Activated naive CD4-positive, alpha-beta T cell treated with anti-CD3 and anti-CD28 coated beads for 36 hours (primary cell): Measurements from ENCODE around the gene MKRN2OS. TPM values are rescaled to one million over a fixed set of nuclear protein-coding genes. Genes with fewer than 3 reads are reported as not detected.

Source experiments
- CTCF ChIA-PET: fragments of 350-600 bp; sonication (Branson Sonifier 250); formaldehyde crosslinking; loops from one replicate; lab custom pipeline; 2021; ENCODE audit warnings: antibody characterized with exemption; lab: Charles Lee
- DNase-seq: peaks from one replicate; pipeline ENCODE4 v3.0.0-alpha.2; 2020
- H3K27ac Mint-ChIP-seq: one replicate; pipeline ENCODE4 v1.8.0; 2021; ENCODE audit warnings: mild to moderate bottlenecking, mixed read lengths
- H3K27me3 Mint-ChIP-seq: one replicate; pipeline ENCODE4 v1.8.0; 2021; ENCODE audit warnings: low read depth, mixed read lengths
- H3K36me3 Mint-ChIP-seq: one replicate; pipeline ENCODE4 v1.8.0; 2021; ENCODE audit warnings: low read depth, mixed read lengths
- H3K4me1 Mint-ChIP-seq: one replicate; pipeline ENCODE4 v1.8.0; 2021; ENCODE audit warnings: low read depth, mixed read lengths
- H3K4me3 Mint-ChIP-seq: one replicate; pipeline ENCODE4 v1.8.0; 2021; ENCODE audit warnings: mild to moderate bottlenecking, moderate library complexity, mixed read lengths
- H3K9me3 Mint-ChIP-seq: one replicate; pipeline ENCODE4 v1.8.0; 2021; ENCODE audit warnings: mixed read lengths
- intact Hi-C: fragments of 100-400 bp; cut with micrococcal nuclease; formaldehyde crosslinking; loops from one replicate; pipeline ENCODE4 v1.15.1; 2023
- total RNA-seq, 2 experiments: library from RNA; stranded (reverse); gene quantifications; one replicate each; pipeline ENCODE4 v1.2.3, GENCODE V29; 2021

MKRN2OS gene
- total RNA-seq, 2 experiments from 2014 or later = not detected

DNA sequence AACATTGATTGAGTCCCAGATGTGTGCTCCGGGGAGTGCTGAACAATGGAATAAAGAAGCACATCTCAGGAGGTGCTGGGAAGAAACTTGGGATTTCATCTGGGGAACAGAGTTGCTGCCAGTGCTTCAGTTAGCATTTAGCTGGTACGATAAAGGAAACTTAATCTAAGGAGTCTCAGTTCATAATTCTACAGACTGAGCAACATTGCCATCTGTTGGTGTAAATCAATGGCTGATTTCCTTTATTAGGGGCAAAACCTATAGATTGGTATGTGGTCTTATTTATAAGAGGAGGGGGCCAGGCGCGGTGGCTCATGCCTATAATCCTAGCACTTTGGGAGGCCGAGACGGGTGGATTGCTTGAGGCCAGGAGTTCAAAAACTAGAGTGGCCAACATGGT is 8.9 kb downstream of the MKRN2OS start:
- H3K27me3 Mint-ChIP-seq = no peaks in the 10 kb centered on the region
- DNase-seq = no peak
- intact Hi-C loops = no loop called here
- H3K4me3 Mint-ChIP-seq = no peak overlapping the region
- no peaks in the 10 kb centered on the region for H3K9me3 Mint-ChIP-seq
- peaks cover 21% of the 10 kb centered on the region for H3K36me3 Mint-ChIP-seq
- CTCF ChIA-PET = interaction anchor here (1.4 kb wide), 1 partner anchor 21 kb away, joined by 5 read pairs; no protein-coding TSS in a partner anchor
- H3K4me1 Mint-ChIP-seq = no peaks in the 10 kb centered on the region
- no peak overlapping the region for H3K27ac Mint-ChIP-seq

DNA sequence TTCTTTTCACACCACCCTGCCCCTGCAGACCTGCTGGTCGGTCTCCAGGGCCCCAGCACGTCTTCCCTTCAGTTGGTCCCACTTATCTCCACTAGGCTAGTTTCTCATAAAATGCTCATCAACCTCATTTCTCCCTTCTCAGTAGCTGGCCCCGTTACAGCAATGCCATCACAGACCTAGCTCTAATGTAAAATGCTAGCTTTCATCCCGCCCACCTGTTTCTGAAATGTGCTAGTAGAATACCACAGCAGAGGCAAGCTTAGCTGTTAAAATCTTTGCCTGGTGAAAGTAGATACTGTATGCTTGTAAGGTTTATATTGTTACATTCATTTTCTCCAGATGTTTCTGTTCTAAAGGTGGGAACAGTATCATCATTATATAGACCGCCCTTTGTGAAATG is 13.1 kb downstream of the MKRN2OS start:
- Mint-ChIP-seq H3K9me3 (no peaks in the 10 kb centered on the region), H3K4me1 (no peaks in the 10 kb centered on the region), H3K27ac (no peak overlapping the region), H3K27me3 (no peaks in the 10 kb centered on the region), H3K4me3 (no peak overlapping the region), H3K36me3 (peaks cover 30% of the 10 kb centered on the region)
- no peak for DNase-seq
- intact Hi-C loops = no loop called here
- CTCF ChIA-PET = interaction anchor here (1.1 kb wide), 1 partner anchor 11 kb away, joined by 3 read pairs; no protein-coding TSS in a partner anchor

DNA sequence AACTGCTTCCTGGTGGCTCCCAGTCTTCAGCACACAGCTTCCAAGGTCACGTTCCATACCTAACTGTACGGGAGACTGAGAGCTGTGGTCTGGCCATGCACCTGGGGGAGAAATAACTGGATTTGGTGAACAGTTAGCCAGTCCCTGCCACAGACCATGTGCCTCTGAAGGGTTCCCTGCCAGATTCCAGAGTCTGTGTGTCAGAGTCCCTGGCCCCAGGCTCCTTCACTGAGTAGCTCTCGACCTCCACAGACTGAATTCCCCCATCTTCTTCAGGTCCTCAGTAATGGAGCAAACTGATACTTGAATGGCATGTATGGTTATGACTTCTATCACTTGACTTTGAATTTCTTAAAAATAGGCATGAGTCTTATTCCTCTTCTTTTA is 17.5 kb downstream of the MKRN2OS start:
- intact Hi-C loops = no loop called here
- no peak for DNase-seq
- H3K36me3 Mint-ChIP-seq = peaks cover 40% of the 10 kb centered on the region
- no peaks in the 10 kb centered on the region for H3K9me3 Mint-ChIP-seq
- H3K27me3 Mint-ChIP-seq = no peaks in the 10 kb centered on the region
- H3K4me3 Mint-ChIP-seq = no peak overlapping the region
- no peak overlapping the region for H3K27ac Mint-ChIP-seq
- no peaks in the 10 kb centered on the region for H3K4me1 Mint-ChIP-seq
- CTCF ChIA-PET = no interaction called here

DNA sequence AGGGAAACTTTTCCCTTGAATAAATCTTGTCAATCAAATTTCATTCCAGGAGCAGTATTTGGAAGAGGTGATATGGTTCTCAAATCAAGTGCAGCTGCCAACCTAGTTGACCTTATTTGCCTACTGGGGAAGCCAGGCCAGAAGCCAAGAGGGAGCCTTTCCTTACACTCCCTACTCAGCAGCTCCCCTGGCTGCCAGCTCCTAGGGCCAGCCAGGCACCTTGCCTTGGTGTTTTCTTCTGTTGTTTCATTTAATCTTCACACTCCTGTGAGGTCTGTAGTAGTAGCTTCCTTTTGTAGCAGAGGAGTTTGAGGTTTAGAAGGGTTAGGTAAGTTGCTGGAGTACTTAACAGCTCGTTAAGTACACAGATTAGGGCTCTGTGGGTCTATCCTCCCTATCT is 22.6 kb downstream of the MKRN2OS start:
- CTCF ChIA-PET = interaction anchor here (0.7 kb wide), 1 partner anchor 153 kb away, joined by 3 read pairs; no protein-coding TSS in a partner anchor
- Mint-ChIP-seq H3K4me1 (no peaks in the 10 kb centered on the region), H3K4me3 (no peak overlapping the region), H3K27ac (no peak overlapping the region), H3K27me3 (no peaks in the 10 kb centered on the region), H3K36me3 (peaks cover 36% of the 10 kb centered on the region), H3K9me3 (no peaks in the 10 kb centered on the region)
- no peak for DNase-seq
- intact Hi-C loops = no loop called here

DNA sequence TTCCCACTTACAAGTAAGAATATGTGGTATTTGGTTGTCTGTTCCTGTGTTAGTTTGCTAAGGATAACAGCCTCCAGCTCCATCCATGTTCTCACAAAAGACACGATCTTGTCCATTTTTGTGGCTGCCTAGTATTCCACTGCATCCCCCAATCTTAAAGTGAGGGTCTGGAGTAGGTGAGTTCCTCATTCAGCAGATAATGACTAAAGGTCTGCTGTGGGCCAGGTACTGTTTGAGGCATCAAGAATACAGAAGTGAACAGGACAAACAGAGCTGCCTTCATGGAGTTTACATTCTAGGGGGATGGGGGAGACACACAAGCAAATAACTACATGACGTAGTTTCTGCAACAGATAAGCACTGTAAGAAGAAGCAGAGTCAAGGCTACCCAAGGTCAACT is 24.3 kb downstream of the MKRN2OS start:
- intact Hi-C loops = no loop called here
- Mint-ChIP-seq H3K4me1 (no peaks in the 10 kb centered on the region), H3K27me3 (no peaks in the 10 kb centered on the region), H3K9me3 (no peaks in the 10 kb centered on the region), H3K27ac (no peak overlapping the region), H3K36me3 (peaks cover 30% of the 10 kb centered on the region), H3K4me3 (no peak overlapping the region)
- DNase-seq = no peak
- CTCF ChIA-PET = no interaction called here

DNA sequence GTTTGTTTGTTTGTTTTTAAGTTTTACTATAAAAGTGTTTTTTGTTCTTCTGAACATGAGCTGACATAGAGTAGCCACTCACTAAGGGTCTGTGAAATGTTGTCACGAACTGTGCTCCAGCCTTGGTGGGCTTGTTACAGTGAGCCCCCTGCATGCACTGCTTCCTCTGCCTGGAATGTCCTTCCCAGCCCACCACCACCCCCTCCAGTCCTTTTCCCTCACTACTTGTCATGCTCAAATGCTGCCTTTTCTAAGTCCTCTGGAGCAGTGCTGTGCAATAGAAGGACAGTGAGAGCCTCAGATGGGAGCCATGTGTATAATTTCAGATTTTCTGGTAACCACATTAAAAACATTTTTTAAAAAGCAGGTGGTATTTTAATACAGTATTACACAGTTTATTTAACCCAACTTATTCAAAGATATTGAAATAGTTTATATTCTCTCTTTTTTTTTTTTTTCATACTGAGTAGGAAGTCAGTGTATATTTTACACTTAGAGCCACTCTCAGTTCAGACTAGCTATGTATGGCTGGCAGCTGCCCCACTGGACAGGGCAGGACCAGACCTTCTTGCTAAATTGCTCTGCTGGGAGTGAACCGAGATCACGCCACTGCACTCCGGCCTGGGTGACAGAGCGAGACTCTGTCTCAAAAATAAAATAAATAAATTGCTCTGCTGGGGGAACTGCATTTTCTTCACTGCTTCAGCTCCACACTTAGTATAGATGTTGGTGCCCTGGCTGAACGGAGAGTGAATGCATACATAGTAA is 26.9 kb downstream of the MKRN2OS start:
- intact Hi-C loops = no loop called here
- peaks cover 32% of the 10 kb centered on the region for H3K36me3 Mint-ChIP-seq
- no peak for DNase-seq
- CTCF ChIA-PET = no interaction called here
- no peak overlapping the region for H3K4me3 Mint-ChIP-seq
- no peaks in the 10 kb centered on the region for H3K9me3 Mint-ChIP-seq
- no peaks in the 10 kb centered on the region for H3K27me3 Mint-ChIP-seq
- H3K4me1 Mint-ChIP-seq = no peaks in the 10 kb centered on the region
- H3K27ac Mint-ChIP-seq = no peak overlapping the region

DNA sequence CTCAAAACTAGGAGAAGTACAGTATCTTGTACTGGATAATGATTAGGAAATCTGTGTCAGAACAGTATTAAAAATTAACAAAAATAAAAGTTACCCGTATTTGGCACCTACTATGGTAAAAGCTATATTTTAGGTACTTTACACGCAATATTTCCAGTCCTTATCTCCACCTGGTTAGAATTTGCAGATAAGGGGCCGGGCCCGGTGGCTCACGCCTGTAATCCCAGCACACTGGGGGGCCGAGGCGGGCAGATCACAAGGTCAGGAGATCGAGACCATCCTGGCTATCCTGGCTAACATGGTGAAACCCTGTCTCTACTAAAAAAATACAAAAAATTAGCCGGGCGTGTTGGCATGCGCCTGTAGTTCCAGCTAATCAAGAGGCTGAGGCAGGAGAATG is 28.4 kb downstream of the MKRN2OS start:
- no peaks in the 10 kb centered on the region for H3K27me3 Mint-ChIP-seq
- CTCF ChIA-PET = interaction anchor here (0.7 kb wide), 1 partner anchor 194 kb away, joined by 3 read pairs; no protein-coding TSS in a partner anchor
- peaks cover 25% of the 10 kb centered on the region for H3K36me3 Mint-ChIP-seq
- no peak overlapping the region for H3K4me3 Mint-ChIP-seq
- H3K4me1 Mint-ChIP-seq = no peaks in the 10 kb centered on the region
- intact Hi-C loops = no loop called here
- H3K9me3 Mint-ChIP-seq = no peaks in the 10 kb centered on the region
- H3K27ac Mint-ChIP-seq = no peak overlapping the region
- DNase-seq = no peak

DNA sequence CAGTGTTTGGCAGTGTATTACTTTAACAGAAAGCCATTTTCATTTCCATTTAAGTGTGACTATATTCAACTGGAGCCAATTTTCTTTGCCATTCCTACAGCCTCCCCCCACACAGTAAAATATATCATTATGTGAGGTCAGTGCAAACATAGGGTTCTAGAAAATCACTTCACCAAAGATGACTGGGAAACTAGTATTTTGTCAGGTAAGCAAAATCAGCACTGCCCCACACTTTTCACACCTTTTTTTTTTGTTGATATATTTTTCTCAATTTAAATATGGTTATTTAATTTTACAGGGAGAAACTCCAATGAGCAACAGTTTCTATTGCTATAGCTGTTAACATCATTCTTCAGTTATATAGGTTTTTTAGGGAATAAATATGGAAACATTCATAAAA is 29.7 kb downstream of the MKRN2OS start:
- DNase-seq = no peak
- no peak overlapping the region for H3K4me3 Mint-ChIP-seq
- no peaks in the 10 kb centered on the region for H3K4me1 Mint-ChIP-seq
- H3K27ac Mint-ChIP-seq = no peak overlapping the region
- CTCF ChIA-PET = interaction anchor here (0.7 to 1.6 kb wide), 2 partner anchors 22 to 36 kb away, joined by 3 to 5 read pairs; no protein-coding TSS in a partner anchor
- peaks cover 20% of the 10 kb centered on the region for H3K36me3 Mint-ChIP-seq
- no peaks in the 10 kb centered on the region for H3K9me3 Mint-ChIP-seq
- intact Hi-C loops = no loop called here
- no peaks in the 10 kb centered on the region for H3K27me3 Mint-ChIP-seq

DNA sequence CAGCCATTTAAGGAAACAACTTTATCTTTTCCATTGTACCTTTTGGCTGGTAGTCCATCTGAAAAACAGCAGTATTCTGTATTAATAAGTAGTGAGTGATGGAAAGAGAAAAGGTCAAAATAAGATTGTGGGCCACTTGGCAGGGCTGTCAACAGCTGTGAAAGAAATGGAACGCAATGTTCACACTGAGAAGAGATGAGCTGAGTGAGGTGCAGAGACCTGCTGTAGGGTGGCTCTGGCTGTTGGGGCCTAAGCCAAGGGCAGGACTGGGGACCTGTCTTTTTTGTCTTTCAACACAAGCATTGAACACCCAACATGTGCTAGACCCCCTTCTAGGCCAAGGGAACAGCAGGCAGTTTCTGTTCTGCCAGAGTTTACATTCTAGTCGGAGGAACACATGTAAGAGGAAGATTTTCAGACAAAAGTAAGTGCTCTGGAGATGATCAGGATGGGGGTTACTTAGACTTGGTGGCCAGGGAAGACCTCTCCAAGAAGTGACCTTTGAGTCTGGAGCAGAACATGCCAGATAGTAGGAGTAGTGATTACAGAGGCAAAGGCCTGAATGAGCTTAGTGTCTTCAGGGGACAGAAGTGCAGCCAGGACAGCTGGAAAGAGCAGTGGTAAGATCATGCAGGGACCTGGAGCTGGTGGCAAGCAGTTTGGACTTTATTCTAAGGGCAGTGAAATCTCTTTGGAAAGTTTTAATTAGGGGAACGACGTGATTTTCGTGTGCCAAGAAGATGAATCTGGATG is 31.4 kb downstream of the MKRN2OS start:
- no peak for DNase-seq
- no peak overlapping the region for H3K4me3 Mint-ChIP-seq
- no peaks in the 10 kb centered on the region for H3K9me3 Mint-ChIP-seq
- no peak overlapping the region for H3K27ac Mint-ChIP-seq
- intact Hi-C loops = no loop called here
- H3K4me1 Mint-ChIP-seq = no peaks in the 10 kb centered on the region
- H3K27me3 Mint-ChIP-seq = no peaks in the 10 kb centered on the region
- CTCF ChIA-PET = no interaction called here
- H3K36me3 Mint-ChIP-seq = peaks cover 15% of the 10 kb centered on the region

DNA sequence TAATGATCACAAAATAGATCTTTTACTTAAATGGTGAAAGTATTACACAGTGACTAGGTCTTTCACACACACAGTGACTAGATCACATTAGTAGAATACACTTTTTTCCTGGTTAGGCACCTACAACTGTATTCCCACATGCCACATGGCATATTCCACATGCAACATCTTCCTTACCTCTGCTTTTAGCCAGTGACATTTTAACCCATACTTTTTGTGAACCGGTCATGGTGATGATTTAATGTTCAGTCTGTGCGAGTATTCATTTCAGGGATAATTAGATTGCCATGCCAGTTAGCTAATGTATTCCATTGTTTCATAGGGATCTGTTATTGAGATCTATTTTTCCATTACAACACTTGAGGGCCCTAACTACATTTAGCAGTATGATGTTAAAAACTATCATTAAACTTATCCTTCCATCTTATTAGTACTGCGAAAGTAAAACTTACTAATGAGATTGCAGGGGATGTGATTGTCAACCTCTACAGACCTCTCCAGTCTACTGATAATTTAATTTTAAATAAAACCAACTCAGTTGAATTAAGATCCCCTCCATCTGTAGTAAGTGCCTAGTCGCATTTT is 32.7 kb downstream of the MKRN2OS start:
- no peak overlapping the region for H3K27ac Mint-ChIP-seq

DNA sequence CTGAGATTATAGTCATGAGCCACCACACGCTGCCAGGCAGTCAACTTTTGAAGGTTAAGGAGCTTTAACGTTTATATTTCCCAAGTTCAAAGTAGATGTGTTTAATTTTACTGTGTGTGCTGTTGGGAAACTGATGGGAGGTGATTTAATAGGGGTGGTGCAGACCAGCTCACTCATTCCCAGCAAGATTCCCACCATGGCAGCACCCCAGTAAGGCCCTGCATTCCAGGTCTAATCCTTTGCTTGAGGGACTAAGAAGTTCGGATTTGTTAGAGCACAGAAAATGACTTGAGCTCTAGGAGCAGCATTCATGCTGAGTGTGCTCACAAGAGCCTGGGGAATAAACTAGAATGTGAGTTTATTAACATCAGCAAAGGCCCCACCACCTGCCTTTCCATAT is 35.8 kb downstream of the MKRN2OS start:
- no peaks in the 10 kb centered on the region for H3K27me3 Mint-ChIP-seq
- no peaks in the 10 kb centered on the region for H3K9me3 Mint-ChIP-seq
- DNase-seq = no peak
- H3K4me3 Mint-ChIP-seq = no peak overlapping the region
- no peaks in the 10 kb centered on the region for H3K4me1 Mint-ChIP-seq
- CTCF ChIA-PET = no interaction called here
- no peak overlapping the region for H3K27ac Mint-ChIP-seq
- H3K36me3 Mint-ChIP-seq = peaks cover 23% of the 10 kb centered on the region
- intact Hi-C loops = no loop called here

More for the DNA sequence above, 32.7 kb downstream of the MKRN2OS start:
- H3K27me3 Mint-ChIP-seq = no peaks in the 10 kb centered on the region
- no peak for DNase-seq
- no peaks in the 10 kb centered on the region for H3K4me1 Mint-ChIP-seq
- intact Hi-C loops = no loop called here
- no peak overlapping the region for H3K4me3 Mint-ChIP-seq
- no peaks in the 10 kb centered on the region for H3K9me3 Mint-ChIP-seq
- CTCF ChIA-PET = no interaction called here
- peaks cover 23% of the 10 kb centered on the region for H3K36me3 Mint-ChIP-seq

DNA sequence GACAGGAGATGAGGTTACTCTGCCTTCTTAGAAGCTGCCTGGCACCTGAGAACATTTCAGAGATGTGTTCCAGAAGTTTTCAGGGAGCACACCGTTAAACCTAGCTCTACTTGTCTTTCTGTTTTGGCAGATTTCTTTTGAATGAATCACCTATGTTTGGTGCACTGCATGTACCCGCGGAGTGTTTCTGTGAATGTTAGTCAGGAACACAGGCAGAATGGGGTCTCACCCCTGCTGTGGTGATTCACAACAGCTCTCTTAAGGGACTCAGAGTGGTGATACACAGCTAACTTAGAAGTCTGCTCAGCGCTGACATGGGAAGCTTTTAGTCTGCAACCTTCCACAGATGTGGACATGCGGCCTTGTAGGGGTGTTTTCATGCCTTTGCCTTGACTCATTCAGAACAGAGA is 37.0 kb downstream of the MKRN2OS start:
- no peaks in the 10 kb centered on the region for H3K4me1 Mint-ChIP-seq
- peaks cover 30% of the 10 kb centered on the region for H3K36me3 Mint-ChIP-seq
- no peaks in the 10 kb centered on the region for H3K27me3 Mint-ChIP-seq
- no peaks in the 10 kb centered on the region for H3K9me3 Mint-ChIP-seq
- no peak overlapping the region for H3K4me3 Mint-ChIP-seq
- intact Hi-C loops = no loop called here
- CTCF ChIA-PET = no interaction called here
- no peak for DNase-seq
- no peak overlapping the region for H3K27ac Mint-ChIP-seq
